NCI-H146 (cell line): Measurements from ENCODE around the gene NLK.
"Not testable (repeated sequence)": the region's sequence is repeated elsewhere in the genome, so short reads cannot be mapped to it uniquely, and the experiment has no call there.

Source experiments
- DNase-seq: peaks from one replicate; lab custom pipeline; 2025; lab: John Stamatoyannopoulos, UW

Gene NLK

DNA sequence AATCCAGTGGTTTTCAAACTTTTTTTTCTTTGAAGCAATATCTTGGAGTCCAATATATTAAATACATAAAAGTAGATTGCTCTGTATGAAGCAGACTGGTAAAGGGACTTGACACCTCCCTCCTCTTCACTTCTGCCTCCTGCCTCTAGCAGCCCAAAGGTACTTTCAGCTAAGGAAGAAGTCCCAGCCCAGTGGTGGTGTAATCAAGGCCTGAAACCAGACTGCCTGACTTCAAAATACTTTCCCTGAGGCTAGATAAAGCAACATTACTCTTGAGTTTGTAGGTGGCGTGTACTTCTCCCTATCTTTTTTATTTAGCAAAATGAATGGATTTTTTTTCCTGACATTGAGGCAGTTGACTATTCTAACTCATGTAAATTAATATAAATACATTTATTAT is 154.2 kb downstream of the NLK start:
- no peak for DNase-seq

- DNase-seq, result no peak
These were observed 156.6 kb downstream of the NLK start for GRCh38 chr17:28199115-28199514.

DNA sequence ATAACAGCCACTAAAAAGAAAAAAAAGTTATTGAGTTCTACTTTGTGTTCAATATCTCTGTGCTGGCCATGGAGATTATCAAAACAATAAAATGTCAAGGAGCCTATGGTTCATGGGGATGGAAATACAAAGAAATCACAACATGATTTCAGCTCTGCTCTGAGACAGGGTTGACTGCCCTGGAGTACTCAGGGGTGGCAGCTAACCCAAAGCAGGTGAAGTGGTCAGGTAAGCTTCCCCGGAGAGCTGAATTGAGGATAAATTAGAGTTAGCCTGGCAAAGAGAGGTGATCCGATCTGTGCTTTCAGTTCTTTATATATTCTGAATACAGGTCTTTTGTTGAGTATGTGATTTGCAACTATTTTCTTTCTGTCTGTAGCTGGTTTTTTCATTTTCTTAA is 157.3 kb downstream of the NLK start:
- no peak for DNase-seq

GRCh38 chr17:28201315-28201714 is 158.8 kb downstream of the NLK start:
- DNase-seq, result no peak

DNA sequence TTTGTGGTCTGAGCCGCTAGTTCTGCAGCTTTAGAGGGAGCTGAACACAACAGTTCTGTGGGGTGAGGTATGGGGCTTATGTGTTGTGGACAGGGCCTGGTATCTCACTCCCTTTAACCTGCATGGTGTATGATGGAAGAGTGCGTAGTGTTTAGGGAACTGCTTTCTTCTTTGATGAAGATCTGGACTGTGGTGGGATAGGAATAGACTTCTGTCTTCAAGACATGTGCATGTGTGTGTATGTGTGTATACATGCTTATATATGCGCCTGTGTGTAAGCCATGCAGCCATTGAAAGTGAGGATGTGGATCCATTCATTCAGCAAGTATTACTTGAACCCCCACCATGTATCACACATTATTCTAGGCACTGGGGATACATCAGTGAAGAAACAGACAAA is 161.8 kb downstream of the NLK start:
- DNase-seq, result no peak

DNA sequence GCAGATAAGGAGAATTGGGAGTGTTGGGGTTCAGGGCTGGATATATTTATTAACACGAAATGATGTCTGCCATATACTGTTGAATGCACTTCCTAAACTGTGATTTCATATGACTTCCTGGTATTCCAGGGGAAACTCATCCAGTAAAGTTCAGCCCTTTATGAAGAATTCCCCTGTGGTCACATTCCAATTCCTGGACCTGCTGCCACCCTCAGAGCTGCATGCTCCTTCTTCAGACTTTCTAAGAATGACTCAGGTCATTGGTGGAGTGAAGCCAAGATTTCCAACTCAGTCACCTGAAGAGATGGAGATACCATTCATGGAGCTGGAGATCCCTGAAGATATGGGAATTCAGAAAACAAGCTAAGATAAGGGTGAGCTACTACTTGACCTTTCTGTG is 162.3 kb downstream of the NLK start:
- no peak for DNase-seq

GRCh38 chr17:28206292-28206691 is 163.8 kb downstream of the NLK start:
- DNase-seq, result no peak

DNA sequence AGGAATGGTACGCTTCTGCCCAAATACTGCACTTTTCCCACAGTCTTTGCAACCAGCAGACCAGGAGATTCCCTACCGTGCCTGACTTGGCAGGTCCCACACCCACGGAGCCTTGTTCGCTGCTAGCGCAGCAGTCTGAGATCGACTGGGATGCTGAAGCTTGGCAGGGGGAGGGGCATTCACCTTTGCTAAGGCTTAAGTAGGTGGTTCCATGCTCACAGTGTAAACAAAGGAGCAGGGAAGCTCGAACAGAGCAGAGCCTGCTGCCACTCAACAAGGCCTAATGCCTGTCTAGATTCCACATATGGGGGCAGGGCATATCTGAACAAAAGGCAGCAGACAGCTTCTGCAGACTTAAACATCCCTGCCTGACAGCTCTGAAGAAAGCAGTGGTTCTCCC is 169.3 kb downstream of the NLK start:
- DNase-seq, result no peak

GRCh38 chr17:28213578-28213977 is 171.1 kb downstream of the NLK start:
- not testable (repeated sequence) for DNase-seq

GRCh38 chr17:28216052-28216451 is 173.6 kb downstream of the NLK start:
- DNase-seq, result no peak

- DNase-seq, result no peak
These were observed 174.1 kb downstream of the NLK start for GRCh38 chr17:28216528-28216927.

- DNase-seq, result no peak
These were observed 177.3 kb downstream of the NLK start for GRCh38 chr17:28219771-28220170.

DNA sequence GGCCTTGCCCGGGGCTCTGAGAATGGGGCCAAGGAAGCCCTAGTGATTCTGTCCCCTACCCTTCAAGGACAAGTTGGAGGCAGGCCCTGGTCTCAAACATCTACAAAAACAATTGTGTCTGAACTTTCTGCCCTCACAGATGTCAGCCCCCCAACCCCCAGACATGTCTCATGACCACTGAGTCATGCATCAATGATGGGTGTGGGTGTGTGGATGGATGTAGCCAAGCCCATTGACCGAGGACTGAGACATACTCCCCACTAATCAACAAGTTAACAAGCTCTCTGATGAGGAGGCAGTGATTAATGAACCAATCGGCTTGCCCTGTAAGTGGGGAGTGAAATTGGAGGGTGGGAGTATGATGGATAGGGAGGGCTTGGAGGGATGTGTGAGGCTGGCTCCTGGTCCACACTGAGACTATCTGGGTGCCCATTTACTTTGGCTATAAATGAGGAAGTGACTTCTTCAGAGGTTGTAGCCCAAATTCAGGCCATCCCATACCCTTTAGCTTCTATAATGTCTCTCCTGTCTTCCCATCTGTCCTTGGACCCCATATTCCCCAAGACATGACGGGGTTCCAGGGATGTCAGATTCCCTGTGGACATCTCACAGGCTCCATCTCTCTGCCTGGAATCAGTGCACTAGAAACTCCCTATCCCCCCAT is 179.4 kb downstream of the NLK start:
- no peak for DNase-seq

- no peak for DNase-seq
These were observed 182.8 kb downstream of the NLK start for GRCh38 chr17:28225271-28225670.

DNA sequence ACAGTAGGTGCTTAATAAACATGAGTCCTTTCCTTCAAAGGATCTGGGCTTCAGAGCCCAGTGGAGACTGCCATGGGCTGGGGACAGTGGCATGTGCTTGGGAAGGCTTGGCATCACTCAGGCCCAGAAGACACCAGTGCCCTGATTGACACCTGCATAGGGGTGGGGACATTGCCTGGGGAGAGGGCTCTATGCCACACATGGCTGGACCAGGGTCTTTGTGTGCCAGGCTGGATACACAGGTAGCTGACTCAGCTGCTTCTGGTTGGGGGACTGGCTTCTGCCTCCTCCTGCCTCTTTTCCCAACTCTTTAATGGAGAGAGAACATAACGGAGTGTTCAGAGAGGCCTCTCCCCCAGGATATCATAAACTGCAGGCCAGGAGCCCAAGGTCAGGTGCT is 183.4 kb downstream of the NLK start:
- no peak for DNase-seq

DNA sequence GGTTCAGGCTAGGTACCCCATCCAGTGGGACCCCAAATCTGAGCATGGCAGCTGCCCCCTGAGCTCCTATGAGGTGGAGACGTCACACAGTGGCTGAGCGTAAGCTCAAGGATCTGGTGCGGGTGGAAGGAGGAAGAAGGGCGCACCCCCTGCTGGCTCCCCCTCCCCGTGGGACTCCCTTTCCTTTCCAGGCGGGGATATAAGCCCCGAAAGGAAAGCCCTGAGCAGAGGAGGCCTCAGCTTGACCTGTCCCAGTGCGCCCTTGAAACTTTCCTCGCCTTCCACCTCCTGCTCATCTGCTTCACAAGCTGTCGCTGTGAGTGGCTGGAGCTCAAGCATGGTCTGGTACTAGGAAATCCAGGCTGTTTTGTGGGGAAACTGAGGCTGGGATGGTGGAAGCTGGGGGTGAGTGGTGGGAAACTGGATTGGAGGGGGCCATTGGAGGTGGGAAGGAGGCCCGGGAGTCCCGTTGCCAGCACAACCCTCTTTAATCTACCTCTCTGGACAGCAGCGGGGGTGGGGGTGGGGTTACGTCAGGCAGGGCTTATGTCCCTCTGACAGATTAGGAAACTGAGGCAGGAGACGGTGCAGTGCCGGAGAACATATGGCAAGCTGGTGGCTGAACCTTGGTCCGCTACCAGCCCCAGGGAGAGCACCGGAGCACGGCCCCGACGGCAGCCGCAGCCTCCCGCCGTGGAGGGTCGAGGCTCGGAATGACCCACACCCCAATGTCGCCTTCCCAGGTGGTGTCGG is 184.3 kb downstream of the NLK start:
- DNase-seq, result no peak

GRCh38 chr17:28227316-28228108 is 185.0 kb downstream of the NLK start:
- peak; percentile 85 for DNase-seq

GRCh38 chr17:28228109-28228840 is 185.8 kb downstream of the NLK start:
- peak; percentile 9 for DNase-seq

DNA sequence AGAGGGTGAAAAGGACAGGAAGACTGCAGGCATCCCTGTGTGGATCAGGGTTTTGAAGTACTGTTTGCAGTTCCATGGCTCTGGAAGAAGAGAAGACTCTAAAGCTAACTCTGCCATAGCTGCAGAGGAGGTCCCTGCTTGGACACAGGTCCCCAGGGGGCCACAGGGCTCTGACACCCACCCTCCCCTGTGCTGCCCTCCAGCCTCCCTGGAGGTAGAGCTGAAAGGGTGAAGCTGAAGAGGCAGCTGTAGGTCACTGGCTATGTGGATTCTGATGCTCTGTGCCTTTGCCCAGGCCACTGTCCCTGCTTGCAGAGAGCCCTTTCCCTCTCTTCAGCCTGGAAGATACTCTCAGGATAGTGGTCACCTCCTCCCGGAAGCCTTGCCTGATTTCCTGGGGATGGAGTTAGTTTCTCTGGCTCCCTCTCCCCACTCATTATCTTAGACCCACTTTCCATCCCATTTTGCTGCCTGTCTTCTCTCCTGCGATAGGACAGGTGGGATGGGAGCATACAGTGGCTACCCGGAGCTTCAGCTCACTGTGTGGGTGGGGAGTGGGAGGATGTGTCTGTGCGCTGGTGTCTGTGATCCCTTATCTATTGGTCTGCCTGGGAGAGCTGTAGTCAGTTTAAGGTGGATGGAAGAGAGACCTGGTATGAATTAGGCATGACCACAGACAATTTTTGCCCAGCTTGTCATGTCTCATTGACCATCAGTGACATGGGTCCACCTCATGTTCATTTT is 186.7 kb downstream of the NLK start:
- DNase-seq, result no peak

GRCh38 chr17:28230011-28230410 is 187.5 kb downstream of the NLK start:
- DNase-seq, result no peak

DNA sequence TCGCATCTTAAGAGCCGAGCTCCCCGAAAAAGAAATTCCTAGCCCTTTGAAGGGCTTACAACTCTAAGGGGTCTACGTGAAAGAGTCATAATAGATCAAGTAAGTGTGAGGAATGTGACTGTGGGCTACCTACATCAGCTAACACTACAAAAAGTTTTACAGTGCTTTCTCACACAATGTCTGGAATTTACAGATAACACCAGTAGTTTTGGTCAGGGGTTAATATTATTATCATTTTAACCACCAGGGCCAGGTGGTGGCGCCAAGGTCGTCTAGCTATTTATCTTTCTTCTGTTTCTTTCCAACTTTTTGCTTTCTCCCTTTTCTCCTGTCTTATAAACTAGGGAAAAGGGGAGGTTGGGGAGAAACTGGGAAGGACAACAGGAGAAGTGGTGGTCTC is 188.1 kb downstream of the NLK start:
- not testable (repeated sequence) for DNase-seq

GRCh38 chr17:28231624-28232023 is 189.1 kb downstream of the NLK start:
- DNase-seq, result not testable (repeated sequence)
